ENCODE measurements around the gene EXOG.

Gene EXOG, protein sequence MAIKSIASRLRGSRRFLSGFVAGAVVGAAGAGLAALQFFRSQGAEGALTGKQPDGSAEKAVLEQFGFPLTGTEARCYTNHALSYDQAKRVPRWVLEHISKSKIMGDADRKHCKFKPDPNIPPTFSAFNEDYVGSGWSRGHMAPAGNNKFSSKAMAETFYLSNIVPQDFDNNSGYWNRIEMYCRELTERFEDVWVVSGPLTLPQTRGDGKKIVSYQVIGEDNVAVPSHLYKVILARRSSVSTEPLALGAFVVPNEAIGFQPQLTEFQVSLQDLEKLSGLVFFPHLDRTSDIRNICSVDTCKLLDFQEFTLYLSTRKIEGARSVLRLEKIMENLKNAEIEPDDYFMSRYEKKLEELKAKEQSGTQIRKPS

DNA sequence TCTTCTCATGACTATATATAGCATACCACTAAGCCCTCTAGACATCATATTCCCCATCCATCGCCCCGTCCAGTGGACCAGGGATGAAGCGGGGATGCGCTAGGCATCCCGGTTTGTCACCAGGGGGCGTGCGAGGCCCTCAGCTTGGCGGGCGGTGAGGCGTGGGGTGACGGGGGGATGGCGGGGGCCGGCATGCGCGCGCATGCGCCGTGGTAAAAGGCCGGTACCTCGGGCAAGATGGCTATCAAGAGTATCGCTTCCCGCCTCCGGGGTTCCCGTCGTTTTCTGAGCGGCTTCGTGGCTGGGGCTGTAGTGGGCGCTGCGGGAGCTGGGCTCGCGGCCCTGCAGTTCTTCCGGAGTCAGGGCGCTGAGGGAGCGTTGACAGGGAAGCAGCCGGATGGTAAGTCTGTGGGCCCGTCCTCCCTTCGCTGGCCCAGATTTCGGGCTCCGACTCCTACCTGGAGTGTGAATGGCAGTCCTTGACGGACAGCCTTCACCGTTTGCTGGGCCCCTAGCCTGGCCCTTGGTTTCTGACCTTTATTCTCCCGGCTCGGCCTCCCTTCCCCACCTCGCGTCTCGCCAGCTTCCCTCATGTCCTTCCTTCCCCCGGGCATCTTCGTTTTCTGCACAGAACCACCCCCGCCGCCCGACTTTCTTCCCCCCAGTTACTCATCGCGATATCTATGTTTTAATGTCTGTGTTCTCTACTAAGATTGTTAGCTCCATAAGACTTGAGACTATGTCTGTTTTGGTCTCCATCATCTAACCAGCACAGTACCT, at the start of gene EXOG:
TSS of gene EXOG (plus strand) at position 210 of the 780 bp plus-strand sequence. CDS start at position 238, 28 bp downstream.
- peak; percentile 97 for DNase-seq (ENCODE audit: low read depth, low spot score)

DNA sequence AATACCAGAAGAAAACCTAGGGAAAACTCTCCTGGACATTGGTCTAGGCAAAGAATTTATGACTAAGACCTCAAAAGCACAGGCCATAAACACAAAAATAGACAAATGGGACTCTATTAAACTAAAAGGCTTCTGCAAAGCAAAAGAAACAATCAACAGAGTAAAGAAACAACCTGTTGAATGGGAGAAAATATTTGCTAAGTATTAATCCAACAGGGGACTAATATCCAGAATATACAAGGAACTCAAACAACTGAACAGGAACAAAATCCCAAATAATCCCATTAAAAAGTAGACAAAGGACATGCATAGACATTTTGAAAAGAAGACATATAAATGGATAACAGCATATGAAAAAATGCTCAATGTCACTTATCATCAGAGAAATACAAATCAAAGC, 49.3 kb upstream of the EXOG start:
- DNase-seq (ENCODE audit: low read depth, low spot score), result no peak

DNA sequence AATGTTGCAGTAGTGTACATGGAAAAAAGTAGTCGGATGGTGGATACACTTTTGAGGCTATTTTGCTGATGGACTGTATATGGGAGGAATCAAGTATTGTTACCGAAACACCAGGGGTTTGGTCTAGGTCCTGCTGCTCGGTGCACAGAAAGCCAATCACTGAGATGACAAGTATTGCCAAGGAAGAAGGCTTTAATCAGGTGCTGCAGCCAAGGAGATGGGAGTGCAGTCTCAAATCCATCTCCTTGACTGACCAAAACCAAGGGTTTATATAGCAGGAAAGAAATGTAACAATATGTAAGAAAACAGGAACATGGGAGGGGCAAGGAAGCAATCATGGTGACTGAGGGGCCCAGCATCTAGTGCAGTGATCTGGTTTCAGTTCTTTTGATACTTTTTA, 45.3 kb upstream of the EXOG start:
- no peak for DNase-seq (ENCODE audit: low read depth, low spot score)

DNA sequence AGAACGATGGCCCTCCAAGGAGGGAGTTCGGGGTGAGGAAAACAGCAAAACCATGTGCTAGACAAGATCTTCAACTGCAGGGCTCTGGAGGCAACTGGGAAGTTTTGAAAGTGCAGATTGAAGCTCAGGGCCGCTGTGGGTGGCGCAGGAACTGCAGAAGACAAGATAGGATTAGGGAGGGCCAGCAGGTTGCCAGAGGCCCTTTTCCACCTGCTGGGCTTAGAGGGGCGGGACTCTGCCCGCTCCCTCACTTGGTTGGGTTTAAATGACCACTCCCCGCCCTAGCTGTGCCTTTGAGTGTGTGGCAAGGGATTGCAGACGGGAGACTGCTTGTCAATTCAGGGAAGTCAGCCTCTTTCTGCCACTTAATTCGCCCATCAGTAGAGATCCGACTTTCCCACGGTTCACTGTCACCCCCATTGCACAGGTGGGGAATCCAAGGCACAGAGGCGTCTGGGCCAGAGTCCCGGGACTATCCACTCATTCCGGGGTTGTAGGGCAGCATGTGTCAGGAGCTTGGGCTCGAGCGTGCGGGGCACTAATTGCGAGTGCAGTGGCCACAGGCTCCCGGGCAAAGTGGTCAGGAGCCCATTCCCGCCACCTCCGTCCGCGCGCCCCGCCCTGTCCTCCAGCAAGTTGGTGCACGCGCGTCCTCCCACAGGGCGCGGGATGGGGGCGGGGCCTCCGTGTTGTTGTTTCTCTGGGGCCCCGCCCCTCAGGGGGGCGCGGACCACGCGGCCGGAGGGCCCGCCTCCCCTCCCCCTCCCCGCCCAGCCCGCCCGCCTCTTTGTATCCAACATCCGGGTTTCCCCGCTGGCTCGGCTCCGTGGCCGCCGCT, 42.8 kb upstream of the EXOG start, which contains the start of gene ACVR2B:
TSS of gene ACVR2B (plus strand) at position 816 of the 838 bp plus-strand sequence. CDS start 433 bp downstream, outside the sequence.
- peak; percentile 89 for DNase-seq (ENCODE audit: low read depth, low spot score)

DNA sequence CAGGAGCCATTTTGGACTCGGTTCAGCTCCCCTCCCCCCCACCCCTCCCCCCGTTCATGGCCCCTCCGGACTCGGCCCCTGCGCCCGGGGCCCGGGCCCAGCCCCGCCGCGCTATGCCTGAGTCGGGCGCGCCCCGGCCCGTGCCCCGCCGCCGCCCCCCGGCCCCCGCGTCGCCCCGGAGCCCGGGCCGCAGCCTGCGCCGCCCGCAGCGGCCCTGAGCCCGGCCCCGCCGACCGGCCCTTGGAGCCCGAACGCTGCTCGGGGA, 42.3 kb upstream of the EXOG start:
- no peak for DNase-seq (ENCODE audit: low read depth, low spot score)

DNA sequence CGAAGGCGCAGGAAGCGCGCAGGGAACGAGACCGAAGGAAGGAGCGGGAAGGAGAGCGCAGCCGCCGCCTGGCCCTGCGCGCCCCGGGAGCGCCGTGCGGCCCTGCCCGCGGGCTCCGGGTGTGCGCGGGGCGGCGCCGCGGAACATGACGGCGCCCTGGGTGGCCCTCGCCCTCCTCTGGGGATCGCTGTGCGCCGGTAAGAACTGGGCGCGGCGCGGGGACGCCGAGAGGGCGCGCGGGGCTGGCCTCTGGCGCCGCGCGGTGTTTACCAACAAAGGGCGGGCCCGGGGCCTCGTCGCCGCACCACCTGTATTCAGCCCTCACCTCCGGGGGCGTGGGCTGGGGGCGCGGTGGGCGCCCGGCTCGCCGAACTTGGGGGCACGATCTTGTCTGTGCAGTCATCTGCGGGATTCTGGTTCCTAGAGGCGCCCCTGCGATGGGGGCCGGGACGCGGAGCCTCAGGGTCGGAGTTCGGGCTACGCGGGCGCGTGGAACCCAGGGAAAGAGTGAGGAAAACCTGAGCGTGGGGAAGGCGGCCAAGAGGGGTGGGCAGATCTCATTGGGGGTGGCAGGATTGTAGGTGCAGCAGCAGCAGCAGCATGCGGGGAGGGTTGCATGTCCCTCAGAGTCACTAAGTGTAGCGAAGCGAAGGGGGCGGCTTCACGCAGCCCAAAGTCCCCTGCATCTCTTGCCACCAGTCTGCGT, 41.8 kb upstream of the EXOG start:
- DNase-seq (ENCODE audit: low read depth, low spot score), result peak; percentile 66

DNA sequence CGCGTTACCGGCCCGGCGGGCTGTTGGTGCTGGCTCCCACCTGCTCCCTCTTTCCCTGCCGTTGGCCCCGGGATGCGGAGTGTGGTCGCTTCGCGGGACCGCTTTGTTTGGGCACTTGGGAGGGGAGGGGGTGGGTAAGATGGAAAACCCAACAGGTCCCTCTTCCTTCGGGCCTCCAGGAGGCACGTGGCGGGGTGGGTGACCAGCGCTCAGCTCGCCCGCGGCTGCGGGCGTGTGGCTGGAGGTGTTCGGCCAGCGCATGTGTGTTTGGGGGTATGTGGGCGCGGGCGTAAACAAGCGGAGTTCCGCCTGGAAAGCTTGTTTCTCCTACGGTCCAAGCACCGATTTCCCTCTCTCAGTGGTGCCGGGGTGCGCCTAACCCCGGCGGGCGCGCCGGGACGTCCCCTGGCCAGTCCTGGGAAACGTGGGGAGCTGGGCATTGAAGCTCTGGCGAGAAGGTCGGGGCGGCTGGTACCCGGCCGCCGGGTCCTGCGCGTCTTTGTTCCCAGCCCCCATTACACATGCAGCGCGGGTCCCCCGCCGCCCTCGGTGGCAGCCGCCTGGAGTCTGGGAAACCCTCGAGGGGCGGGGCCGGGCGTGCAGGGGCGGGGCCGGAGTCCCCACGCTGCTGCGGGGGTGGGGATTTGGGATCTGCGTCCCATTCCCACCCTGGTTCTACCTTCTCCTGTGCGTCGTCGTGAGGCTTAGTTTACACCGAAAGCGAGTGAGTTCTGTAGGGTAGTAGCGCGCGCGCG, 41.1 kb upstream of the EXOG start:
- peak; percentile 68 for DNase-seq (ENCODE audit: low read depth, low spot score)

DNA sequence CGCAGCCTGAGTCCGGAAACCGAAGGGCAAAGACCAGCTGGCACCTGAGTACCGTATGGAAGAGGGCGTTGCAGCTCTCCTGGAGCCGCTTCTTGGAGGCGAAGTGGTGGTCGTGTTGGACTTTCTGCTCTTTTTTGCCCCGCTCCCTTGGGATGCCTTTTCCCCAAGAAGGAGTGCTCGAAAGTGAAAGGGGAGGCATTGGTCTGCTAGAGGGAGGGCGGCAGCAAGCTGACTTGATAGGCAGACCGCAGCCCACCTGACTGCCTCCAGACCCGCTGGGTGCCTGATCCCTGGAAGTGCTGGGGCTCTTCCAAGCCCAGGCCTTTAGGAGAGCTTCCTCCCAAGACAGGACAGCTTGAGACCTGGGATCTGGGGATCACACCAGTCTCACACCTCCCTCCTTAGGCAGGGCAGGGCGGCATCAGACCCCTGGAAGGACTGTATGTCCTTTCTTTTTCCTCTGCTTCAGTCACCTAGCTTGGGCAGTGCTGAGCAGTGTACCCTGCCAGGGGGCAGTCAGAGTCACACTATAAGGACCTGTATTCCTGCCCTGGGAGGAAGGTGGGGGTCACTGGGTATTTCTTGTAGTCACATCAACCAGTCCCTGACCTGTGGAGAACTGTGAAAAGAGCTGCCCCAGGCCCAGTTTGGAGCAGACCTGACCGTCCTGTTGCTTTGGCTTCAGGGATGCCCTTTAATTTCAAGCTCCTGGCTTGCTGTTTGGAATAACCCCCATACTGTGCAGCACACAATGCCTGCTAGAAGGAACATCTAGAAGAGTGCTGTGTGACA, 40.3 kb upstream of the EXOG start:
- peak; percentile 57 for DNase-seq (ENCODE audit: low read depth, low spot score)

DNA sequence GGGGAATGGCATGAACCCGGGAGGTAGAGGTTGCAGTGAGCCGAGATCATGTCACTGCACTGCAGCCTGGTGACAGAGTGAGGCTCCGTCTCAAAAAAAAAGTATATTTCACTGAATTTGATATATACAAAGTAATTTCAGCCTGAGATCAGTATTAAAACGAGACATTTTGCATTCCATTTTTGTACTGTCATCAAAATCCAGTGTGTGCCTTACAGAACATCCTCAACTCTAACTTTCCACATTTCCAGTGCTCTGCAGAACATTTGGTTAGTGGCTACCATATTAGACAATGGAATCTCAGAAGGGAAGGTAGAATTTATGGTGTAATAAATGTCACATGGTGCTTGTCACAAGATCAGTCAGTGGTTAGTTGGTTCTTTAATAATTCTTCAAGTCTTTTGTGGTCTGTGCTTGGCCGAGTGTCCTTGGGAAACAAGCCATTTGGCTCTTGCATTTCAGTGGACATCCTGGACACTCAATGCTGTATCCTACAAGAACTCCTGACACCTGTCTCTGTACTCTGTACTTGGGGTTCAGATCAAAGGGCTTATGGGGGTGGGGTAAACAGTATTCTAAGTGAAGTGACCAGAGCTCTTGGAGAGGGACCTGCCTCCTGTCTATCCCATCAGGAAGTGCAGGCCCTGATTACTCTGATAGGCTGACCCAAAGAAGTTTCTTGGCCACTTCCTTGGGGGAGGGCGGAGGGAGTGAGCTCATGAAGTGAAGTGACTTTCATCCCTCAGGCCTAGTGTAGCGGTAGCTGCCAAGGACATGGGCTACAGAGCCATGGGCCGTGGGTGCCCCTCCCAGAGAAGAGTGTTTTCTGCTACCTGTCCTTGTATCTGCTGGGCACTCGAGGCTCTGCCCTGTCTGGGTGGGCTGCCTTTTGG, 38.8 kb upstream of the EXOG start:
- DNase-seq (ENCODE audit: low read depth, low spot score), result no peak

DNA sequence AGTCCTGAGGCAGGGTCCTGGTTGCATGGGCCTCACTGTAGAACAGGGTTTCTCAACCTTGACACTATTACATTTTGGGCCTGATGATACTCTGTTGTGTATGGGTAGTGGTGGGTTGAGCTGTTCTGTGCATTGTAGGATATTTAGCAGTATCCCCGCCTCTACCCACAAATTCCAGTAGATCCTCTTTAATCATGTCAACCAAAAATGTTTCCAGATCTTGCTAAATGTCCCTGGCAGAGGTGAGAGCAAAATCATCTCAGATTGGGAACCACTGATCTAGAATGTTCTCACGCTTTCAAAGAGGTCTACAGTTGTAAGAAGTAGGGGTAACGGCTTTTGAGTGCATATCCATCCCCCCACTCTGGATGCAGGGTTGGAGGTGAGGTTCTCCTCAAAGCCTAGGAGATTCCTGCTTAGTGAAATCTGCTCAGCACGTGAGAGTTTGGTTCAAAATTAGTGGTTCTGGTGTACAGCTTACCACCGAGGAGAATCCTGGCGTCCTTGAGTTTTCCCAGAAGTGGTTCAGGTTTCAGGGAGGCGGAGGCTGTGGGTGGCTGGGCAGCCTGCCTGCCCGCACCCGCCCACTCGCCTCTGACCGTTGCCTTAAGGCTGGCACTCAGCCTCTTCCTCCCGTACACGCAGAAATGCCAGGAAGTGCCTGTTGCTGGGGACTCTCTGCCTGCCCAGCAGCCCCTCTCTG, 37.2 kb upstream of the EXOG start:
- peak; percentile 68 for DNase-seq (ENCODE audit: low read depth, low spot score)

DNA sequence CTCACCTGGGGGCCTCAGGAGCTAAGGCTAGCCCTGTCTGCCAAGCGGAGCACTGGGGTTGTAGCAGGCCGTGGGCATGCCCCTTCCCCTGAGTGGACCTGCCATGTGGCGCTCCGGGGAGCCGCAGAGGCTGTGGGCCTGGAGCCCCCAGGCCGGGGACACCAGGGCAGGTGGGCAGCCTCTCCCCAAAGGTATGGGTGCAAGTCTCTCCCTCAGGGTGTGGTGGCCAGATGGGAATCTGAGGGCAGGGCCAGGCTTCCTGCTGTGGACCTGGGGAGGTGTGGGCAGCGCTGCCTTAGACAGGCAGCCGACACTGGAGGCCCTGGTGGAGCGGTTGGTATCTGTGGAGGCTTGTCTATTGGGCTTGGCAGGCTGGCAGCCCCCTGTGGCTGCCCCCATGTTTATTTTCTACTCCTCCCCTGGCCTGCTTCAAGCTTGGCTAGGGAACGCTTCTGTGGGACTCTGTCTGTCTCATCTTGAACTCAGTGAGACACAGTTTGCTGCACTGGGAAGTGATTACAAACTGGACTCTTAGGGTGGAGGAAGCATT, 36.6 kb upstream of the EXOG start:
- no peak for DNase-seq (ENCODE audit: low read depth, low spot score)

DNA sequence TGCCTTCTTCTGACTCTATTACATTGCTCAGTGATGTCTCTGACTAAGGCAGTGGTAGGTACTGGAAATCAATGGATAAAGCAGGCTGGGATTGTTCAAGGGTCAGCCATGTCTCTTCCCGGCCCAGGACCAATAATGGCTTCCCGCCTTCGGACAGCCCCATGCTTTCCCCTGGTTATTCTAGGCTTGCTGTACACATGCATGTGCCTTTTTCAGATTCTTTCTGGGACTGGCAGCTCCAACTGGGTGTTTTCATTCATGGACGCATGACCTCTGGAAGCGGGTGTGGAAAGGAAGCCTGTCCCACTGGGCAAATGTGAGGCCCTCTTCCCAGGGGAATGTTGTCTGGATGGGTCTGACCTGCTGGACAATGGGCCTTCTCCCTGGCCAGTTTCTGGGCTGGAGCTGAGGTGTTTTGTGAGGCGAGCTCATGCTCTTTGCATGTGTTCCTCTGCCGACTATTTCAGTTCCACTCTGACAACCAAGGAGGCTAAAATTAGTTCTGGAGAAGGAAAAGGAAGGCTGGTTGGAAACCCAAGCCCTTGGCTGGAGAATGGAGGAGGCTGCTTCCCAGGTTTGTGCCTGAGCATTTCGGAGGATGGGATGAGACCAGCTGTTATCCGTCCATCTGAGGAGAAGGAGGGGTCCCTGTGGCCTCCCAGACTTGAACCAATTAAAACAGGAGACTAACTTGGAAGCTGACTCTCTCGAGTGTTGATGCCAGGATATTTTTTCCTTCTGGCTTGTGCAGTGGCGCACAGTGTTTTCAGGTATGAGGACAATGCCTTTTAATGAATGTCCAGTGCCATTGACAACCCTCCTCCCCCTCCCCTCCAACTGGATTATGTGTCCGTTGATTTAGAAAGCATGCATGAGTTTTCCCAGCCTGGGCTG, 35.5 kb upstream of the EXOG start:
- no peak for DNase-seq (ENCODE audit: low read depth, low spot score)

DNA sequence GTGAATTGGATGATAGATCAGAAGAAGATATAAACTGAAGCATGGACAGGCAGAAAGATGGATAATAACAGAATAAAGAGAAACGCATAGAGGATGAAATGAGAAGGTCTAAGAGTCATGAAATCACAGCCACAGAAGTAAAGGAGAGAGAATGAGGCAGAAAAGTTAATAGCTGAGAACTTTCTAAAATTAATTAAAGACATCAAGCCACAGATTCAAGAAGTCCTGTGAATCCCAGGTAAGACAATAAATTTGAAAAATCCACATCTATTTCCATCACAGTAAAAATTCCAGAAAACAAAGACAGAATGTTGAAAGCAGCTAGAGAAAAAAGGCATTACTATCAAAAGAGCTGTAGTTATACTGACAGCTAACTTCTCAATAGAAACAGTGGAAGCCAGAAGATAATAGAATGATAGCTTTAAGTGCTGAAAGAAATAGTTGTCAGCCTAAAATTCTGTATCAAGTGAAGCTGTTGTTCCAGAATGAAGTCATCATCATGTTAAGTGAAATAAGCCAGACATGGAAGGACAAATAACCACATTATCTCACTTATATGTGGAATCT, 30.5 kb upstream of the EXOG start:
- DNase-seq (ENCODE audit: low read depth, low spot score), result no peak

DNA sequence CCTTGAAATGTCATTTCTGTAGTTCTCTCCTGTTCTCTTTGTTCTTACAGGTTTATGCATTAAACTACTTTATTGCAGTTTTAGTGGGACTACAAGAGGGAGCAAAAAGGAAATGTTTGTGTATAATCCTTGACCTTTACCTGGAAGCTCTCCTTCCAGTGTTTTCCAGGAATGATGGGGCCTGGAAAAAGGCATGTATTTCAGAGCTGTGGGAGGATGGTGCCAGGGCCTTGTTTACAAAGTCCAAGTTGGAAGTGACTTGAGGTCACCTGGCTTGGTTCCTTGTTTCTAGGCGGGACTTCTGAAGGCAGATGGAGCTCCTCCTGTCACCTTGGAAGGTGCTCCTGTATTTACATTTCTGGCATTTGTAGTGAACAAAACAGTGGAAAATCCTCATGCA, 27.4 kb upstream of the EXOG start:
- DNase-seq (ENCODE audit: low read depth, low spot score), result no peak

DNA sequence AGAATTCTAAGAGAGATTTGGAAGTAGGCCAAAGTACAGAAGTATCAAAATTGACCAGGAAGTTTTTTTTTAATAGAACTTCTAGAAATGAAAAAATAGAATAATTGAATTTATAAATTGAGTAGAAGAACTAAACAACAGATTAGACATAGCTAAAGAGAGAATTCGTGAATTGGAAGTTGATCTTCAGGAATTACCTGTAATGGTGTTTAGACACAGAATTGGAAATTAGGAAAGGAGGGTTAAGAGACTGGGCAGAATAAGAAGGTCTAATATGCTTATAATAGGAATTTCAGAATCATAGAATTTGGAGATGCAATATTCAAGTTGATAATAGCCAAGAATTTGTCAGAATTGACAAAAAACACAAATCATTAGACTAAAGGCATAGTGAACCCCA, 26.3 kb upstream of the EXOG start:
- DNase-seq (ENCODE audit: low read depth, low spot score), result no peak

DNA sequence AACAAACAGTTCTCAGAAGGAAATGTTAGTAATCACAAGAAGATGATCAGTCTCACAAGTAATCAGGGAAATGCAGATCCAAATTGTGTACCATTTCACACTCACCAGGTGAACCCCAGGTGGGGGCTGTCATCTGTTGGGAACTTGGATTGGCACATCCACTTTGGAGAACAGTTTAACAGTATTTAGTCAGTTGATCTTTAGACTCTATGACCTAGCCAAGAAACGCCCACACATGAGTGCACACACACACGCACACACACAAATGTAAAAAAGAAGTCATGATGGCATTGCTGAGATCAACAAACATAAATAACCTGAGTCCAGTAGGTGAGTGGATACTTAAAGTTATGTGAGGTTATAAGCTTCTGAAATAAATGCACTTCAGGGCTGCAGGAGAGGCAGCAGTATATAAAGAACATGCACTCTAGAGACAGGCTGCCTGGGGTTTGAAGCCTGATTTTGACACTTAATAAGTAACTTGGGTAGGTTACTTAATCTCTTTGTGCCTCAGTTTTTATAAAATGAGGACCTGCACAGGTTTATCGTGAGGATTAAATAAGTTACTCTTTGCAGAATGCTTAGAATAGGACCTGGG, 24.8 kb upstream of the EXOG start:
- DNase-seq (ENCODE audit: low read depth, low spot score), result no peak

Measured in astrocyte of the hippocampus (primary cell).